HG02798 (cell line): ENCODE measurements around the gene ANXA6.

Source experiments
- ATAC-seq: cut with Tn5 transposase; IDR thresholded peaks from one replicate; pipeline ENCODE4 v1.9.1; 2021; ENCODE audit warnings: mild to moderate bottlenecking; ENCODE audit not compliant: unreplicated experiment, poor library complexity

Gene ANXA6

DNA sequence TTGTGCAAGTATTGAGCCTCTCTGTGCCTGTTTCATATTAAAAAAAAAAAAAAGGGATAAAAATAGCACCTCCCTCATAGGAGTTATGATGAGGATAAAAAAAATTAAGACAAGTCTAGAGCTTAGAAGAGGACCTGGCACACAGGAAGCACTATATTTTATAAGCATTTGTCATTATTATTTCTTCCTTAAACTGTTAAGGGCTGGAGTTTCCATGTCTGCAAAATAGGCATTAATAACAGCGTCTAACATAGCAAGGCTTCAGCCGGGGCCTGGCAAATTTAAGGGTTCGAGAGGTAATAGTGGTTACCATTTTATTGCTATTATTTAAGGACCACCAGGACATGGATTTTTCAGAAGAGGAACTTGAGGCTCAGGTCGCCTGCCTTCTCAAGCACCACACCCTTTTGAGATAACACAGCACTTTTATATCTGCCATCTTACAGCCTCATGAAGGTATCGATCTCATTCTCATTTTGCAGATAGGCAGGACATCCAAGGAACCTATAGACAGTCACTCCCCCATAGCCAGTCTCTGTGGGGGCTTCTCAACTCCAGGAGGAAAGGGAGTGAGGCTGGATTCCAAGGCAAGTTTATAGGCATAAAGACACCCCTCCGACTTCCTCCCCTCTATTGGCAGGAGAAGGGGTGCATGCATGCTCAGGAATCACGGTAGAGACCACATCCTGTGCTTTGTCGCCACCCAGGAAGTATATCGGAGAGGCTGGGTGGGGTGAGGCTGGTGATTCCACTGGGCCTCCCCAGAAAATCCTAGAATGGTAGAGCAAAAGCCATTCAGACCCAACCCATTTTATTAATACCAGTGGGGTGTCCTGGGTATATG is 2.4 kb downstream of the ANXA6 start:
- ATAC-seq, result peak; percentile 27

- no peak for ATAC-seq
Observed at GRCh38 chr5:151153766-151154272, 3.8 kb downstream of the ANXA6 start.

GRCh38 chr5:151153300-151153699 is 4.3 kb downstream of the ANXA6 start:
- ATAC-seq, result no peak

GRCh38 chr5:151151793-151152192 is 5.8 kb downstream of the ANXA6 start:
- peak; percentile 27 for ATAC-seq

GRCh38 chr5:151151263-151151660 is 6.3 kb downstream of the ANXA6 start:
- no peak for ATAC-seq

DNA sequence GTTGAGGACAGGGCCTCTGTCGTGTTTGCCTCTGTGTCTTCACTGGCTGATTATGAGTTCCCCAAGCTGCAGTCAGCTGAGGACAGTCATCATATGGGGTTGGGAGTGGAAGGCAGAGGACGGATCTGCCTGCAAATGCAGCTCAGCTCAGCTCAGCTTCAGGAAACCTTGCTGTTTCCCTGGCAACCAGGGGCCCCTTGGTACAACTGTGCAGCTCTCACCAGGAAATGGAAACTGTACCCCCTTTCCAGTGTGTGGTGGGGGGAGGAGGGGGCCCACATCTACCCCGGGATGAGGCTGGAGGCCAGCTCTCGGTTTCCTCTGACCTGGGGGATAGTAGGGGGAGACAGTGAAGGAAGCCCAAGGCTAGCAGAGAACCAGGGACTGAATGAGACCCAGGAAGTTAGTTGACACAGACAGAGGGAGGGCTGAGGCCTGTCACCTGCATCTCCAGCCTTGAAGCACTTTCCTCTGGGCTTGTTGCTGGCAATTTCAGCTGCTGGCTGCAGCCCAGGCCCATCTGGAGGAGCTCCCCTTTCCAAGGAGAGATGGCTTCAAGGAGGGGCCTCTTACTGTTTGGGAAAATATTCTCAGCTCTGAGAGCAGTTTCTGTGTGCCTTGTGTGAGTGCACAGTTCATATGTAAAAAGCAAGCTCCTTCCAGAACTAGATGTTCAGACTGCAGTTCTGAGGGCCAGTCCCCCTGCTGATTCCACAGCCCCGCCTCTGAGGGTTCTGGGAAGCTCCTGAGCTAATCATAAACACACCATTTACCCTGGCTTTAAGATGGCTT is 6.9 kb downstream of the ANXA6 start:
- ATAC-seq, result peak; percentile 43

GRCh38 chr5:151148583-151148982 is 9.0 kb downstream of the ANXA6 start:
- ATAC-seq, result no peak

DNA sequence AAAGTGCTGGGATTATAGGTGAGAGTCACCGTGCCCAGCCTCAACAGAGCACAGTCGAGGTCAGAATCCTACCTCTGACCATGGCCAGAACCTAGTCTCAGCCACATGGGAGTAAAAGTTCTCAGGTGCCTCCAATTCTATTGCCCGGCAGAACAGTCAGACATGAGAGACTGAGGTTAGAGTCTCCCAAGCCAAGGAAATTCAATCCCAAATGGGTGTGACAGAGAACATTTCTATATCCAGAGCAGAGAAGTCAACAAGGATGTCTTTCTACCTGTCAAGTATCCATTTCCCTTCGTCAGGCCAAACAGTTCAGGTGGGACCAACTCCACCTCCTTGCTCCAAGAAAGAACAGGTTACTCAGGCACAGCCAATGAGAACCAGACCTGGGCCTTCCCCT is 10.5 kb downstream of the ANXA6 start:
- ATAC-seq, result no peak

GRCh38 chr5:151146061-151146460 is 11.5 kb downstream of the ANXA6 start:
- ATAC-seq, result no peak

GRCh38 chr5:151144922-151145321 is 12.7 kb downstream of the ANXA6 start:
- ATAC-seq, result peak; percentile 33

- ATAC-seq, result no peak
Observed at GRCh38 chr5:151144275-151144674, 13.3 kb downstream of the ANXA6 start.

DNA sequence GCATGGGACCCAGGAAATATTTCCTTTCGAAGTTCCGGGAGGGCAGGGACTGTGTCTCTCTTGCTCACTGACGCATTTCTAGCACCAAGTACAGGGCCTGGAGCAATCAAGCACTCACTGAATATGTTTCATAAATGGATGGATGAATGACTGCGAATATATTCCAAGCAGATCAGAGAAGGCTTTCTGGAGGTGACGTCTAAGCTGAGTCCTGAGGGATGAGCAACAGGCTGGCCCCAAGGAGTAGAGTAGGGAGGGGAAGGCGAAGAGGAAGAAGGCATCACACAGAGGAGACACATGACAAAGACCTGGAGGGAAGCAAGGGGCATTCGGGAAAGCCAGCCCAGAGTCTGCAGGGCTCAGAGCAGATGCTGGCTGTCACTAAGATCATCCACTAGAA is 13.9 kb downstream of the ANXA6 start:
- no peak for ATAC-seq

- ATAC-seq, result no peak
Observed at GRCh38 chr5:151142933-151143332, 14.6 kb downstream of the ANXA6 start.

DNA sequence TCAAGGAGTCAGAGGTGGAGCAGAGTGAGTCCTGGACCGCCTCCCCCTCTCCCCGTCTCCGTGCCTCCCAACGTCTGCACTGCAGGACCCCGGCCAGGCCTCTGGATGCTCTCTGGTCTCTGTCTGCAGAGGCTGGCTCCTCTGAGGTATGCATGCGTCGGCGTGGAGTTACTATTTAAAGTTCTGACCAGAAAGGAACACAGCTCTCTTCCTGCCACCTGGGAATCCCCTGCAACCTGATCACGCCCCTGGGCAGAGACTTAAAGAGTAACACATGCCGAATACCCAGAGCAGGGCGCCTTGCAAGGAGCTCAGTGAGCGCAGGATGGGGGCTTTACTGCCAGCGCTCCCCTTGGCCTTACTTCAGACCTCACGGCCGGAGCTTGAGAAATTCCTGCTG is 16.0 kb downstream of the ANXA6 start:
- ATAC-seq, result peak; percentile 88

GRCh38 chr5:151140686-151141459 is 16.7 kb downstream of the ANXA6 start:
- ATAC-seq, result no peak

GRCh38 chr5:151139646-151140045 is 17.9 kb downstream of the ANXA6 start:
- no peak for ATAC-seq

DNA sequence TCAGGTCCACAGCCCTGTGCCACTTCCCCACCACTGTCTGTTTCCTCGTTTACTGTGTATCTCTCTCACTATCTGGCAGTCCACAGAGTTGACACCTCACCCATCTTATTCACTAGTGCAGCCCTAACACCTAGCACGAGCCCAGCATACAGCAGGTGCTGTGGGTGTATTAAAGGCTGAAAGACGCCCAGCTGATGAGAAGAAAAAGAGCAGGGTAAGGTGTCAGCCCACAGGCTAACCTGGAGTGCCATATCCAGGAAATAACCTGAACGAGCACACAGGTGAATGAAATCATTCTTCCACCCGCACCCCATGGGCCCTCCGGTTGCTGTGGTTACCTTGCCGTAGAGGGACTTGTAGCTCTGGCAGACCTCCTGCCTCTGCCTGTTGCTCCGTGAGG is 18.6 kb downstream of the ANXA6 start:
- no peak for ATAC-seq

- no peak for ATAC-seq
Observed at GRCh38 chr5:151138114-151138513, 19.5 kb downstream of the ANXA6 start.

GRCh38 chr5:151137067-151137825 is 20.3 kb downstream of the ANXA6 start:
- no peak for ATAC-seq

DNA sequence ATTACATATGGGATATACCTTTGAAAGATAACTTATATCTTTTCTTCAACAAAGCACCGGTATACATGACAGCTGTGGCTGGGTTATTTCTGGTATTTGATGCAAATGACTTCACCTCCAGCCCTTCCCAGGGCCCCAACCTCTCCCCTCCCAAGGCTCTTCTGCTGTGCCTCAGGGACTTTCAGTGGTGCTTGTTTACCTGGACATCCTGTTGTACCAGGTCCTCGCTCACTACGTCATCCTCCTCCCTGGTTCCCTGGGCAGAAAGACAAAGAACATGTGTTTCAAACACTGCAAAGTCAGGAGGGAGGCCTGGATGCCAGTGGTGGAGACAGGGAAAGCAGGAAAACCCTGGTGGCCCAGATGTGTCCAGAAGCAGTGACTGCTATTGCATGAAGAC is 23.4 kb downstream of the ANXA6 start:
- peak; percentile 81 for ATAC-seq
